ENCODE measurements around the gene MED9. TPM values are rescaled to one million over a fixed set of nuclear protein-coding genes. Genes with fewer than 3 reads are reported as not detected.

The MED9 gene
- total and polyA plus RNA-seq, 2 of the 4 experiments (the other 2 are of a cell fraction), result 6.1 to 10.1 TPM

DNA sequence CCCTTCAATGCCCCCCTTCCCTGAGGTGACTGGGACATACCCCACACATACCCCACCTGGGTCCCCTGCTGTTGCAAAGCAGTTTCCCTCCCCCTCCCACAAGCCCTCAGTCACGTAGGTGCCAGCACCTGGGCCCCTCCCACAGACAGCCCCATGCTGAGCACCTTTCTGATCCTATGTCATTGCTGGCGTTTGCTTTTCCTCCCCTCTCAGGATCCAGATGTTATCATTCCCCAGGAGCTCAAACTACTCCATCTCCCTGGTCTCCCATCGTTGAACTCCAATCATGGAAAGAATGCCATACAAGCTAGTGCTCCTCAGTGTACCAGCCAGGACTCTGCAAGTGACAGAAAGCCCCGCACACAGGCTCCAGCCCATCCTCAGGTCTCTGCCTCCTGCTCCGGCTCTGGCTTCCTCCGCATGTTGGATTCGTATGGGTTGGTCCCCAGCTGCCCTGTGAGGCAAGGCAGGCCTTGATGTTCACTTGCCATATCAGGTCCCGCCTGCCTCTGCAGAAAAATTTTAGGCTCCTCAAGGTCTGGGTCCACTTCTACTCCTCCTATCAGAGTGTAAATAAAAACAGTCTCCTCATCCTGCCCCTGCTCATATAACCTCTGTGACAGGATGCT, 31.4 kb upstream of the MED9 start:
- dilution Hi-C loops (cut with HindIII; ENCODE audit: low sequenced_read_pairs, unreplicated experiment) (no loop called here), intact Hi-C loops (cut with micrococcal nuclease) (no loop called here), in situ Hi-C loops (cut with MboI; ENCODE audit: low sequenced_read_pairs) (no loop called here)
- H3K4me1 ChIP-seq (ENCODE audit: control insufficient read depth, insufficient read depth, low read length), result peaks cover 11% of the 10 kb centered on the region
- no peaks in the 10 kb centered on the region; the same call in 1 of the 2 replicates for H3K27me3 ChIP-seq (ENCODE audit: control insufficient read depth, insufficient read depth, low read length)
- H2BK20ac ChIP-seq (ENCODE audit: low read depth, low read length), result peak overlapping the region; percentile 91
- H4K8ac ChIP-seq (ENCODE audit: low read depth in 2 of 2, low read length in 2 of 2), result peak overlapping the region; percentile 72 to 91
- no peak overlapping the region for H3K56ac ChIP-seq (ENCODE audit: extremely low read depth, insufficient read depth, low read length)
- no peaks in the 10 kb centered on the region for H3K9me3 ChIP-seq (ENCODE audit: control insufficient read depth, insufficient read depth, low read length)
- ChIA-PET CTCF (interaction anchor here (0.7 to 1.2 kb wide), 2 partner anchors 9 to 215 kb away, joined by 3 to 5 read pairs; no protein-coding TSS in a partner anchor), POLR2A (ENCODE audit: unreplicated experiment) (no interaction called here)
- peak overlapping the region; percentile 88 for H2AFZ ChIP-seq (replicated peaks; ENCODE audit: low read length, poor library complexity)
- peak overlapping the region; percentile 95 for H2BK120ac ChIP-seq (ENCODE audit: low read depth, low read length)
- H3K9me1 ChIP-seq (ENCODE audit: insufficient read depth, low read length), result peaks cover 14% of the 10 kb centered on the region
- H3K18ac ChIP-seq (ENCODE audit: low read depth, low read length), result peak overlapping the region; percentile 10; the same call in 1 of the 2 replicates
- 22% methylated on average over 1 of the region's 8 CpGs; no CpG with 5 or more reads in 1 of the 2 experiments for WGBS, 2 experiments (ENCODE audit: extremely low coverage in 2 of 2, insufficient read length in 1 of 2)
- ATAC-seq (ENCODE audit: low read depth) (no peak; the same call in 1 of the 2 replicates), DNase-seq (no peak)
- peak overlapping the region; percentile 96 for H3K4ac ChIP-seq (ENCODE audit: low read depth, low read length)
- no peaks in the 10 kb centered on the region for H4K20me1 ChIP-seq (ENCODE audit: insufficient read depth, low read length)
- no TSS peak for BruUV-seq (replicated peaks)
- H3K79me1 ChIP-seq (ENCODE audit: low read depth in 1 of 2, low read length in 2 of 2), result no peaks in the 10 kb centered on the region
- no peak overlapping the region for H3K4me2 ChIP-seq (ENCODE audit: low read depth, low read length)
- H3K27ac ChIP-seq (ENCODE audit: insufficient read depth, low read length), result peak overlapping the region; percentile 53; the same call in 1 of the 2 replicates
- H3K36me3 ChIP-seq (ENCODE audit: control insufficient read depth, insufficient read depth, low read length), result no peaks in the 10 kb centered on the region
- peak overlapping the region; percentile 56 for H2BK5ac ChIP-seq (ENCODE audit: low read depth, low read length, poor library complexity, severe bottlenecking)
- peak overlapping the region; percentile 96 for H4K91ac ChIP-seq (ENCODE audit: insufficient read depth, low read depth, low read length)
- H2AK9ac ChIP-seq (replicated peaks; ENCODE audit: low read depth, low read length, poor library complexity), result peak overlapping the region; percentile 81
- no peak overlapping the region for H3K4me3 ChIP-seq (ENCODE audit: insufficient read depth, low read depth, low read length)
- H3K9ac ChIP-seq (ENCODE audit: low read depth, low read length), result no peak overlapping the region
- peak overlapping the region; percentile 96; the same call in 2 of the 3 replicates for H2BK15ac ChIP-seq (ENCODE audit: low read depth, low read length)
- peak overlapping the region; percentile 10; the same call in 1 of the 2 replicates for H4K5ac ChIP-seq (ENCODE audit: low read depth, low read length)
- H3K23ac ChIP-seq (ENCODE audit: low read depth, low read length), result peak overlapping the region; percentile 80; the same call in 1 of the 2 replicates
- peak overlapping the region; percentile 99 for H2AK5ac ChIP-seq (ENCODE audit: low read depth, low read length)
- peak overlapping the region; percentile 81 for H3K14ac ChIP-seq (replicated peaks; ENCODE audit: low read depth, low read length)
- TF ChIP-seq MAFK (IDR thresholded peaks at IDR 0.05; ENCODE audit: low read depth, low read length), result no peak
- no peak for TF ChIP-seq SMC3 (IDR thresholded peaks at IDR 0.05; ENCODE audit: low read depth, low read length)
- no peak for TF ChIP-seq POLR2A (IDR thresholded peaks at IDR 0.05; ENCODE audit: low read depth, low read length)
- TF ChIP-seq BHLHE40 (IDR thresholded peaks at IDR 0.05; ENCODE audit: low read depth, low read length), result no peak
- no peak for TF ChIP-seq RFX5 (IDR thresholded peaks at IDR 0.05; ENCODE audit: low read depth, low read length)
- TF ChIP-seq MAZ (IDR thresholded peaks at IDR 0.05; ENCODE audit: borderline replicate concordance, low read depth, low read length), result no peak
- TF ChIP-seq RCOR1 (IDR thresholded peaks at IDR 0.05; ENCODE audit: insufficient replicate concordance, low read length), result no peak
- no peak for TF ChIP-seq MXI1 (IDR thresholded peaks at IDR 0.05; ENCODE audit: borderline replicate concordance, low read depth, low read length)
- TF ChIP-seq NFE2L2 (IDR thresholded peaks at IDR 0.05; ENCODE audit: low read depth, low read length), result no peak
- TF ChIP-seq, protein P1, sequence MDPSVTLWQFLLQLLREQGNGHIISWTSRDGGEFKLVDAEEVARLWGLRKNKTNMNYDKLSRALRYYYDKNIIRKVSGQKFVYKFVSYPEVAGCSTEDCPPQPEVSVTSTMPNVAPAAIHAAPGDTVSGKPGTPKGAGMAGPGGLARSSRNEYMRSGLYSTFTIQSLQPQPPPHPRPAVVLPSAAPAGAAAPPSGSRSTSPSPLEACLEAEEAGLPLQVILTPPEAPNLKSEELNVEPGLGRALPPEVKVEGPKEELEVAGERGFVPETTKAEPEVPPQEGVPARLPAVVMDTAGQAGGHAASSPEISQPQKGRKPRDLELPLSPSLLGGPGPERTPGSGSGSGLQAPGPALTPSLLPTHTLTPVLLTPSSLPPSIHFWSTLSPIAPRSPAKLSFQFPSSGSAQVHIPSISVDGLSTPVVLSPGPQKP (IDR thresholded peaks at IDR 0.05; ENCODE audit: borderline replicate concordance, low read depth, low read length), result no peak
- no peak for TF ChIP-seq RAD21 (IDR thresholded peaks at IDR 0.05; ENCODE audit: low read length)
- no peak for TF ChIP-seq CHD1 (IDR thresholded peaks at IDR 0.05; ENCODE audit: low read depth, low read length)
- TF ChIP-seq, protein P2, sequence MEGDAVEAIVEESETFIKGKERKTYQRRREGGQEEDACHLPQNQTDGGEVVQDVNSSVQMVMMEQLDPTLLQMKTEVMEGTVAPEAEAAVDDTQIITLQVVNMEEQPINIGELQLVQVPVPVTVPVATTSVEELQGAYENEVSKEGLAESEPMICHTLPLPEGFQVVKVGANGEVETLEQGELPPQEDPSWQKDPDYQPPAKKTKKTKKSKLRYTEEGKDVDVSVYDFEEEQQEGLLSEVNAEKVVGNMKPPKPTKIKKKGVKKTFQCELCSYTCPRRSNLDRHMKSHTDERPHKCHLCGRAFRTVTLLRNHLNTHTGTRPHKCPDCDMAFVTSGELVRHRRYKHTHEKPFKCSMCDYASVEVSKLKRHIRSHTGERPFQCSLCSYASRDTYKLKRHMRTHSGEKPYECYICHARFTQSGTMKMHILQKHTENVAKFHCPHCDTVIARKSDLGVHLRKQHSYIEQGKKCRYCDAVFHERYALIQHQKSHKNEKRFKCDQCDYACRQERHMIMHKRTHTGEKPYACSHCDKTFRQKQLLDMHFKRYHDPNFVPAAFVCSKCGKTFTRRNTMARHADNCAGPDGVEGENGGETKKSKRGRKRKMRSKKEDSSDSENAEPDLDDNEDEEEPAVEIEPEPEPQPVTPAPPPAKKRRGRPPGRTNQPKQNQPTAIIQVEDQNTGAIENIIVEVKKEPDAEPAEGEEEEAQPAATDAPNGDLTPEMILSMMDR (conservative IDR thresholded peaks at IDR 0.05; ENCODE audit: low read depth, low read length), result no peak
- TF ChIP-seq FOS (IDR thresholded peaks at IDR 0.05; ENCODE audit: low read depth, low read length), result no peak
- TF ChIP-seq CEBPB (IDR thresholded peaks at IDR 0.05; ENCODE audit: low read depth, low read length), result no peak
